Nephron progenitor cell (in vitro differentiated cells): ENCODE results near the gene RPL9.

Source experiments
- DNase-seq: peaks from one replicate; pipeline ENCODE4 v3.0.0; 2021
- H3K27ac Mint-ChIP-seq: 2 replicates; pipeline ENCODE4 v1.8.0; 2021; ENCODE audit warnings: mild to moderate bottlenecking, moderate library complexity, mixed read lengths
- H3K27me3 Mint-ChIP-seq: 2 replicates; pipeline ENCODE4 v1.8.0; 2021; ENCODE audit warnings: mild to moderate bottlenecking, low read depth, mixed read lengths; ENCODE audit not compliant: poor library complexity
- H3K36me3 Mint-ChIP-seq: 2 replicates; pipeline ENCODE4 v1.8.0; 2021; ENCODE audit warnings: low read depth, mixed read lengths
- H3K4me1 Mint-ChIP-seq: 2 replicates; pipeline ENCODE4 v1.8.0; 2021; ENCODE audit warnings: mixed read lengths
- H3K4me3 Mint-ChIP-seq: 2 replicates; pipeline ENCODE4 v1.8.0; 2021; ENCODE audit warnings: mild to moderate bottlenecking, moderate library complexity, mixed read lengths
- H3K9me3 Mint-ChIP-seq: 2 replicates; pipeline ENCODE4 v1.8.0; 2021; ENCODE audit warnings: mild to moderate bottlenecking, moderate library complexity, mixed read lengths
- TF ChIP-seq, protein P1 (sequence below): fragments of 200-600 bp; sonication (generic); IDR thresholded peaks from 2 replicates; pipeline ENCODE4 v1.5.0; 2021; ENCODE audit warnings: antibody characterized with exemption

RPL9 gene

DNA sequence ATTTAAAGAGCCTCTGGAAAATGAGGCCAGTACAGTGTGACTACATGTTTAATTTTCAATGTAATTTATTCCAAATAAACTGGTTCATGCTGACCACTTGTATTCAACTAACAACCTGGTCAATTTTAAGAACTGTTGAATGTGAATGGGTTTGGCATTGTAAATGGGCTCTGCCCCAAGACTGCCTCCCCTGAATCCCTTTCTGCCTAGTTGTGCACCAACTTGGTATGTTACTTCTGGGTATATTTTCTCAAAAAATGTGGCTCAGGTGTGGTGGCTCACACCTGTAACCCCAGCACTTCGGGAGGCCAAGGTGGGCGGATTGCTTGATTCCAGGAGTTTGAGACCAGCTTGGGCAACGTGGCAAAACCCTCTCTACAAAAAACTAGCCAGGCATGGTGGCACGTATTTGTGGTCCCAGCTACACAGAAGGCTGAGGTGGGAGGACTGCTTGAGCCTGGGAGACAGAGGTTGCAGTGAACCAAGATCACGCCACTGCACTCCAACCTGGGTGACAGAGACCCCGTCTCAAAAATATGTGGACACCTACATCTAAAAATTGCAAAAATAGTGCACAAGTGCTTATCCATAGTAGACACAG, 7.2 kb downstream of the RPL9 start:
- Mint-ChIP-seq H3K4me1 (peaks cover 6% of the 10 kb centered on the region), H3K27ac (peak overlapping the region; percentile 80), H3K27me3 (no peaks in the 10 kb centered on the region), H3K4me3 (no peak overlapping the region), H3K9me3 (no peaks in the 10 kb centered on the region), H3K36me3 (peaks cover 54% of the 10 kb centered on the region)
- DNase-seq = no peak
- TF ChIP-seq, protein P1, sequence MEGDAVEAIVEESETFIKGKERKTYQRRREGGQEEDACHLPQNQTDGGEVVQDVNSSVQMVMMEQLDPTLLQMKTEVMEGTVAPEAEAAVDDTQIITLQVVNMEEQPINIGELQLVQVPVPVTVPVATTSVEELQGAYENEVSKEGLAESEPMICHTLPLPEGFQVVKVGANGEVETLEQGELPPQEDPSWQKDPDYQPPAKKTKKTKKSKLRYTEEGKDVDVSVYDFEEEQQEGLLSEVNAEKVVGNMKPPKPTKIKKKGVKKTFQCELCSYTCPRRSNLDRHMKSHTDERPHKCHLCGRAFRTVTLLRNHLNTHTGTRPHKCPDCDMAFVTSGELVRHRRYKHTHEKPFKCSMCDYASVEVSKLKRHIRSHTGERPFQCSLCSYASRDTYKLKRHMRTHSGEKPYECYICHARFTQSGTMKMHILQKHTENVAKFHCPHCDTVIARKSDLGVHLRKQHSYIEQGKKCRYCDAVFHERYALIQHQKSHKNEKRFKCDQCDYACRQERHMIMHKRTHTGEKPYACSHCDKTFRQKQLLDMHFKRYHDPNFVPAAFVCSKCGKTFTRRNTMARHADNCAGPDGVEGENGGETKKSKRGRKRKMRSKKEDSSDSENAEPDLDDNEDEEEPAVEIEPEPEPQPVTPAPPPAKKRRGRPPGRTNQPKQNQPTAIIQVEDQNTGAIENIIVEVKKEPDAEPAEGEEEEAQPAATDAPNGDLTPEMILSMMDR = no peak

DNA sequence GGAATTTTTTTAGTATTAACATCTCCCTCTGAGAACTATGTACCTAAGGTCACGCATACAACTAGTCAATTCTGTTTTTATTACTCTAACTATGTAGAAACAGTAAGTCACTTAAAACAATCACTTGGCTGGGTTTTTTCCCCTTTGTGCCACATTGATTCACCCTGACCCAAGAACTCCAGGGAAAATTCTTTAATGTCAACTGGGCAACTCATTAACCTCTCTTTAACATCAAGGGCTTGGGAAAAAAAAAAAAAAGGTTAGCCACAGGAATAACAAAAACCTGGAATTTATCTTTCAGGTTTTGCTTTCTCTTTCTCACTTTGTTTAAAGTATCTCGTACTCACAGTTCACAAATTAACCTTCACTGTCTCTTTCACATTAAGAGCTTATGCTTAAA, 8.1 kb downstream of the RPL9 start:
- Mint-ChIP-seq H3K27ac (peak overlapping the region; percentile 82), H3K4me3 (no peak overlapping the region), H3K9me3 (no peaks in the 10 kb centered on the region), H3K27me3 (no peaks in the 10 kb centered on the region), H3K4me1 (peaks cover 9% of the 10 kb centered on the region), H3K36me3 (peaks cover 45% of the 10 kb centered on the region)
- TF ChIP-seq, protein P1 = no peak
- no peak for DNase-seq

DNA sequence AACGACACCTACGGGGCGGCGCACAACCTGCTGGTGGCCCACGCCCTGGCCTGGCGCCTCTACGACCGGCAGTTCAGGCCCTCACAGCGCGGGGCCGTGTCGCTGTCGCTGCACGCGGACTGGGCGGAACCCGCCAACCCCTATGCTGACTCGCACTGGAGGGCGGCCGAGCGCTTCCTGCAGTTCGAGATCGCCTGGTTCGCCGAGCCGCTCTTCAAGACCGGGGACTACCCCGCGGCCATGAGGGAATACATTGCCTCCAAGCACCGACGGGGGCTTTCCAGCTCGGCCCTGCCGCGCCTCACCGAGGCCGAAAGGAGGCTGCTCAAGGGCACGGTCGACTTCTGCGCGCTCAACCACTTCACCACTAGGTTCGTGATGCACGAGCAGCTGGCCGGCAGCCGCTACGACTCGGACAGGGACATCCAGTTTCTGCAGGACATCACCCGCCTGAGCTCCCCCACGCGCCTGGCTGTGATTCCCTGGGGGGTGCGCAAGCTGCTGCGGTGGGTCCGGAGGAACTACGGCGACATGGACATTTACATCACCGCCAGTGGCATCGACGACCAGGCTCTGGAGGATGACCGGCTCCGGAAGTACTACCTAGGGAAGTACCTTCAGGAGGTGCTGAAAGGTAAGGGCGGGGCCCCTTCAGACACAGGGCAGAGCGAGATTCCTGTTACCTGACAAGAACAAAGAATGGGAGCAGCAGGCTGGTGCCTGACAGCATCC, 11.7 kb downstream of the RPL9 start:
- no peak overlapping the region for H3K4me3 Mint-ChIP-seq
- H3K27ac Mint-ChIP-seq = no peak overlapping the region
- H3K9me3 Mint-ChIP-seq = no peaks in the 10 kb centered on the region
- TF ChIP-seq, protein P1 = no peak
- peaks cover 11% of the 10 kb centered on the region for H3K36me3 Mint-ChIP-seq
- H3K4me1 Mint-ChIP-seq = peaks cover 10% of the 10 kb centered on the region
- H3K27me3 Mint-ChIP-seq = no peaks in the 10 kb centered on the region
- DNase-seq = no peak

DNA sequence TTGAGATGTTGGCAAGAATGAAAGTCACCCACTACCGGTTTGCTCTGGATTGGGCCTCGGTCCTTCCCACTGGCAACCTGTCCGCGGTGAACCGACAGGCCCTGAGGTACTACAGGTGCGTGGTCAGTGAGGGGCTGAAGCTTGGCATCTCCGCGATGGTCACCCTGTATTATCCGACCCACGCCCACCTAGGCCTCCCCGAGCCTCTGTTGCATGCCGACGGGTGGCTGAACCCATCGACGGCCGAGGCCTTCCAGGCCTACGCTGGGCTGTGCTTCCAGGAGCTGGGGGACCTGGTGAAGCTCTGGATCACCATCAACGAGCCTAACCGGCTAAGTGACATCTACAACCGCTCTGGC, 12.3 kb downstream of the RPL9 start:
- no peak for DNase-seq
- no peak overlapping the region for H3K4me3 Mint-ChIP-seq

GRCh38 chr4:39442998-39443397, 15.7 kb downstream of the RPL9 start:
- H3K36me3 Mint-ChIP-seq = no peaks in the 10 kb centered on the region
- no peaks in the 10 kb centered on the region for H3K9me3 Mint-ChIP-seq
- no peak overlapping the region for H3K27ac Mint-ChIP-seq
- H3K4me1 Mint-ChIP-seq = peaks cover 10% of the 10 kb centered on the region
- TF ChIP-seq, protein P1 = no peak
- H3K4me3 Mint-ChIP-seq = no peak overlapping the region
- DNase-seq = no peak
- H3K27me3 Mint-ChIP-seq = peaks cover 28% of the 10 kb centered on the region

More for the DNA sequence above, 12.3 kb downstream of the RPL9 start:
- TF ChIP-seq, protein P1 = no peak
- Mint-ChIP-seq H3K27ac (no peak overlapping the region), H3K9me3 (no peaks in the 10 kb centered on the region), H3K4me1 (peaks cover 10% of the 10 kb centered on the region), H3K36me3 (peaks cover 8% of the 10 kb centered on the region), H3K27me3 (no peaks in the 10 kb centered on the region)

DNA sequence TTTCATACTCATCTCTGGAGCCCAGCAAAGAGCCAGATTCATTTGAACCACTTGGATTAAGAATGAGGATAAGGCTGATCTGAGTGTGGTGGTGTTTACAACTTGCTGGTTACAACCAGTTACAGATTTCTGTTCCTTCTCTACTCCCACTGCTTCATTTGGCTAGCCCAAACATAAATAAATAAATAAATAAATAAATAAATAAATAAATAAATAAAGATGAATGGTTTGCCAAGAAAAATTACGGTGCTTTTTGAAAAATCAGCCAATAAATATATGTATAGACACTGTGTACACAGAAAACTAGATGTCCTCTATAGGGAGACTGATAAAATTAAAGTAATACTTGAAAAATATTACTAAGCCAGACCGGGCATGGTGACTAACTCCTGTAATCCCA, 17.1 kb downstream of the RPL9 start:
- peaks cover 10% of the 10 kb centered on the region for H3K4me1 Mint-ChIP-seq
- no peaks in the 10 kb centered on the region for H3K36me3 Mint-ChIP-seq
- TF ChIP-seq, protein P1 = no peak
- peaks cover 37% of the 10 kb centered on the region for H3K27me3 Mint-ChIP-seq
- H3K27ac Mint-ChIP-seq = no peak overlapping the region
- no peaks in the 10 kb centered on the region for H3K9me3 Mint-ChIP-seq
- DNase-seq = no peak
- no peak overlapping the region for H3K4me3 Mint-ChIP-seq
